B cell (primary cell): ENCODE data around the gene BNC2. TPM values are rescaled to one million over a fixed set of nuclear protein-coding genes. Genes with fewer than 3 reads are reported as not detected.

Source experiments
- ATAC-seq: fragments of 200-7000 bp; cut with Tn5 transposase; one replicate; pipeline ENCODE4 v1.10.0; 2021; ENCODE audit warnings: low read depth, mild to moderate bottlenecking, moderate number of reproducible peaks, moderate library complexity
- CTCF ChIA-PET: fragments of 350-600 bp; sonication (Branson Sonifier 250); formaldehyde crosslinking; loops from one replicate; lab custom pipeline; 2021; ENCODE audit warnings: antibody characterized with exemption, inconsistent platforms; lab: Charles Lee
- POLR2A ChIA-PET: fragments of 350-600 bp; sonication (Branson Sonifier 250); formaldehyde crosslinking; loops from one replicate; lab custom pipeline; 2021; ENCODE audit warnings: antibody characterized with exemption; lab: Charles Lee
- DNase-seq: peaks from one replicate; pipeline ENCODE4 v3.0.0; 2013
- H2AFZ ChIP-seq: 2 replicates; pipeline ENCODE4 v1.6.1; 2012; ENCODE audit warnings: mild to moderate bottlenecking, low read depth, low read length; ENCODE audit not compliant: insufficient read depth, poor library complexity, severe bottlenecking
- H3K27ac ChIP-seq, 2 donors: 1 replicate in 1 of 2; 2 replicates in 1 of 2; pipeline ENCODE4 v1.5.1; 2012 to 2013; ENCODE audit warnings: low read length in 2 of 2, mild to moderate bottlenecking in 2 of 2, moderate library complexity in 1 of 2
- H3K27me3 ChIP-seq, 4 experiments: fragments of 200-600 bp in 1 of 4; sonication (generic) in 1 of 4; replicated peaks in 1 of 4; 1 replicate in 2 of 4; 2 replicates in 2 of 4; pipeline versions ENCODE4 v1.6.1 to v1.7.0; 2013 to 2016; ENCODE audit warnings: low read length in 3 of 4, mild to moderate bottlenecking in 2 of 4, mixed read lengths in 1 of 4, moderate library complexity in 1 of 4; ENCODE audit not compliant: insufficient read depth in 4 of 4, control insufficient read depth in 3 of 4; ENCODE audit errors: control extremely low read depth in 1 of 4
- H3K36me3 ChIP-seq, 2 experiments: replicated peaks in 1 of 2; 1 replicate in 1 of 2; 2 replicates in 1 of 2; pipeline versions ENCODE4 v1.6.1 to v1.7.1; 2013; ENCODE audit warnings: low read length in 1 of 2; ENCODE audit not compliant: insufficient read depth in 2 of 2, control insufficient read depth in 1 of 2; ENCODE audit errors: control extremely low read depth in 1 of 2, extremely low read depth in 1 of 2
- H3K4me1 ChIP-seq, 2 donors: fragments of 200-600 bp in 1 of 2; sonication (generic) in 1 of 2; 1 replicate in 1 of 2; 2 replicates in 1 of 2; pipeline versions ENCODE4 v1.5.1 to v1.6.1; 2013 to 2017; ENCODE audit warnings: low read length in 2 of 2; ENCODE audit not compliant: control insufficient read depth in 2 of 2, insufficient read depth in 2 of 2
- H3K4me2 ChIP-seq: replicated peaks from 2 replicates; pipeline ENCODE3; 2012; ENCODE audit warnings: mild to moderate bottlenecking, low read depth, low read length; ENCODE audit not compliant: poor library complexity, severe bottlenecking
- H3K4me3 ChIP-seq, 5 experiments: fragments of 200-600 bp in 1 of 5; sonication (generic) in 1 of 5; 1 replicate in 3 of 5; 2 replicates in 2 of 5; pipeline versions ENCODE4 v1.5.1 to v1.7.0; 2011 to 2016; ENCODE audit warnings: low read length in 4 of 5, mild to moderate bottlenecking in 4 of 5, low read depth in 2 of 5, control low read depth in 1 of 5, moderate library complexity in 1 of 5; ENCODE audit not compliant: insufficient read depth in 1 of 5; ENCODE audit errors: control extremely low read depth in 1 of 5, extremely low read depth in 1 of 5
- H3K79me2 ChIP-seq: fragments of 200-600 bp; sonication (generic); one replicate; pipeline ENCODE4 v1.6.0; 2016; ENCODE audit warnings: low read length; ENCODE audit not compliant: control insufficient read depth, insufficient read depth
- H3K9ac ChIP-seq: fragments of 200-600 bp; sonication (generic); 2 replicates; pipeline ENCODE4 v1.6.1; 2017; ENCODE audit warnings: mild to moderate bottlenecking, low read length, moderate library complexity
- H3K9me3 ChIP-seq, 3 donors: one replicate each; pipeline versions ENCODE4 v1.6.1 to v1.7.1; 2013; ENCODE audit warnings: low read length in 2 of 3; ENCODE audit not compliant: control insufficient read depth in 2 of 3, insufficient read depth in 1 of 3; ENCODE audit errors: control extremely low read depth in 1 of 3
- H4K20me1 ChIP-seq: 2 replicates; pipeline ENCODE4 v1.6.0; 2012; ENCODE audit warnings: mild to moderate bottlenecking, low read length; ENCODE audit not compliant: insufficient read depth, control insufficient read depth, poor library complexity, severe bottlenecking
- H3K27ac Mint-ChIP-seq: one replicate; pipeline ENCODE4 v1.8.0; 2021; ENCODE audit warnings: mixed read lengths
- H3K27me3 Mint-ChIP-seq: one replicate; pipeline ENCODE4 v1.8.0; 2021; ENCODE audit warnings: mixed read lengths
- H3K4me1 Mint-ChIP-seq: one replicate; pipeline ENCODE4 v1.8.0; 2021; ENCODE audit warnings: mixed read lengths
- H3K4me3 Mint-ChIP-seq: one replicate; pipeline ENCODE4 v1.8.0; 2021; ENCODE audit warnings: mixed read lengths
- H3K9me3 Mint-ChIP-seq: one replicate; pipeline ENCODE4 v1.8.0; 2022; ENCODE audit warnings: mixed read lengths; ENCODE audit not compliant: insufficient read depth
- CTCF ChIP-seq: fragments of 200-600 bp; IDR thresholded peaks from one replicate; pipeline ENCODE4 v1.8.0; 2022; ENCODE audit warnings: antibody characterized with exemption, mild to moderate bottlenecking
- EZH2 ChIP-seq: IDR thresholded peaks from 2 replicates; pipeline ENCODE4 v1.6.1; 2012; ENCODE audit warnings: borderline replicate concordance, low read depth, mild to moderate bottlenecking, moderate library complexity, low read length; ENCODE audit not compliant: insufficient read depth, poor library complexity, severe bottlenecking
- WGBS: methylation state at CpG from one replicate; pipeline ENCODE4 v1.1.5; 2013; ENCODE audit warnings: missing lambda C conversion rate; ENCODE audit not compliant: insufficient coverage; 5-methylcytosine and 5-hydroxymethylcytosine counted together
- intact Hi-C: fragments of 100-400 bp; cut with micrococcal nuclease; formaldehyde crosslinking; loops from one replicate; pipeline ENCODE4 v1.10.0; 2022
- polyA plus RNA-seq: library from polyadenylated mRNA; depleted of rRNA; stranded (reverse); fragments of >200 nt; gene quantifications from 2 replicates; pipeline ENCODE4 v1.2.3, GENCODE V29; 2012
- total RNA-seq, 2 donors: library from RNA; stranded (reverse); fragments of 120-200 nt in 1 of 2; gene quantifications; 1 replicate in 1 of 2; 2 replicates in 1 of 2; pipeline versions ENCODE4 v1.2.3 to v1.2.4, GENCODE V29; 2013 to 2022

Gene BNC2
- total and polyA plus RNA-seq, 2 donors (not counting 1 experiment from before 2014, with no cell fraction given) = 0.01 TPM; not detected in 1

- Histone ChIP-seq H3K4me1 (no peaks in the 10 kb centered on the region), H3K36me3 (no peaks in the 10 kb centered on the region), H3K4me3 (no peak overlapping the region), H2AFZ (no peak overlapping the region), H3K79me2 (no peaks in the 10 kb centered on the region), H3K4me2 (no peak overlapping the region), H3K9me3 (no peaks in the 10 kb centered on the region), H3K27ac (no peak overlapping the region), H4K20me1 (no peaks in the 10 kb centered on the region), H3K9ac (no peak overlapping the region), H3K27me3 (no peaks in the 10 kb centered on the region)
- Mint-ChIP-seq H3K27ac (no peak overlapping the region), H3K4me1 (no peaks in the 10 kb centered on the region), H3K9me3 (peaks cover 3% of the 10 kb centered on the region), H3K4me3 (no peak overlapping the region), H3K27me3 (no peaks in the 10 kb centered on the region)
- ChIA-PET POLR2A (no interaction called here), CTCF (no interaction called here)
- WGBS = 69% methylated on average over 3 of the region's 5 CpGs
- ATAC-seq = no peak
- TF ChIP-seq CTCF (no peak), EZH2 (no peak)
- DNase-seq = no peak
- intact Hi-C loops = loop anchor here (10.0 kb wide), 1 partner anchor 65 kb away; no protein-coding TSS in a partner anchor
Measured at GRCh38 chr9:16509997-16510396, 360.5 kb downstream of the BNC2 start.

- CTCF ChIA-PET = no interaction called here
- TF ChIP-seq EZH2 (no peak), CTCF (no peak)
- peaks cover 3% of the 10 kb centered on the region for H3K9me3 Mint-ChIP-seq
- Histone ChIP-seq H3K4me2 (no peak overlapping the region), H3K36me3 (no peaks in the 10 kb centered on the region), H3K4me1 (no peaks in the 10 kb centered on the region), H3K27me3 (no peaks in the 10 kb centered on the region), H2AFZ (no peak overlapping the region), H3K9me3 (no peaks in the 10 kb centered on the region), H3K9ac (no peak overlapping the region), H3K4me3 (no peak overlapping the region), H4K20me1 (no peaks in the 10 kb centered on the region), H3K27ac (no peak overlapping the region), H3K79me2 (no peaks in the 10 kb centered on the region)
- no peak overlapping the region for H3K27ac Mint-ChIP-seq
- no peaks in the 10 kb centered on the region for H3K27me3 Mint-ChIP-seq
- ATAC-seq = no peak
- DNase-seq = no peak
- POLR2A ChIA-PET = no interaction called here
- H3K4me3 Mint-ChIP-seq = no peak overlapping the region
- intact Hi-C loops = loop anchor here (10.0 kb wide), 1 partner anchor 60 kb away; no protein-coding TSS in a partner anchor
- no peaks in the 10 kb centered on the region for H3K4me1 Mint-ChIP-seq
- WGBS = no CpG with 5 or more reads among the region's 2 CpGs
Measured at GRCh38 chr9:16505199-16505598, 365.3 kb downstream of the BNC2 start.
